ENCODE results near the gene HSP90B1.

HSP90B1 gene

DNA sequence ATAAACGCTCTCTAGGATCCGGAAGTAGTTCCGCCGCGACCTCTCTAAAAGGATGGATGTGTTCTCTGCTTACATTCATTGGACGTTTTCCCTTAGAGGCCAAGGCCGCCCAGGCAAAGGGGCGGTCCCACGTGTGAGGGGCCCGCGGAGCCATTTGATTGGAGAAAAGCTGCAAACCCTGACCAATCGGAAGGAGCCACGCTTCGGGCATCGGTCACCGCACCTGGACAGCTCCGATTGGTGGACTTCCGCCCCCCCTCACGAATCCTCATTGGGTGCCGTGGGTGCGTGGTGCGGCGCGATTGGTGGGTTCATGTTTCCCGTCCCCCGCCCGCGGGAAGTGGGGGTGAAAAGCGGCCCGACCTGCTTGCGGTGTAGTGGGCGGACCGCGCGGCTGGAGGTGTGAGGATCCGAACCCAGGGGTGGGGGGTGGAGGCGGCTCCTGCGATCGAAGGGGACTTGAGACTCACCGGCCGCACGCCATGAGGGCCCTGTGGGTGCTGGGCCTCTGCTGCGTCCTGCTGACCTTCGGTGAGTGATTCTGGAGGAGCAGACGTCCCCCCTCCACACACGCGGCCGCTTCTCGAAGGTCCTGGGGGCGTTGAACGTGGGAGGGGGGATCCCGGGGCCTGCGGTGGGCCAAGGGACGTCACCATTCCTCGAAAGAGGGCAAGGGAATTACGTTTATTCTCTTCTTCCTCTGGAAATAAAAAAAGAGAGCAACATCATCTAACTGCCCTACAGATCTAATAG lies at the start of gene HSP90B1:
HSP90B1 (plus strand) TSS at position 377 of the 753 bp plus-strand sequence; CDS start at position 483, 106 bp downstream.
- H3K4me3 Mint-ChIP-seq = peak within 1 kb of the TSS; percentile 78
- peaks cover 43% of the 10 kb centered on the region for H3K4me1 Mint-ChIP-seq (ENCODE audit: low read depth)
- intact Hi-C loops (cut with micrococcal nuclease) = loop anchor here (1.0 to 2.0 kb wide), 4 partner anchors 27 to 89 kb away; partner anchors contain the start of genes NT5DC3 and TDG

DNA sequence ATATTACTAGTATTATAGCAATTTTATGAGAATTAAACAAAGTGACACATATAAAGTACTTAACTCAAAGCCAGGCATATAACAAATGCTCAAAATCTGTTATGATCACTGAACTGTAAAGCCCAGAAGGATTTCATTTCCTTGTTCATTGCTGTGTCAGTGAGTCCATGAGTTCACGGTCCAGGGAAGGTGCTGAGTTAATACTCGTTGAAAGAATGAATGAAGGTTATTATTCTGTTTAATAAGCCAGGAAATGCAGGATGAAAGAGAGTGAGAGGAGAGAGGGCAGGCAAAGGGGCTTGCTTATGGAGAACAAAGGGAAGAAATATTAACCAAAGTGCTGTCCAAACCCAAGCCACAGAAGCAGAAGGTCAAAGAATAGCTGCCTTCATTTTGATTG lies 48.9 kb upstream of the HSP90B1 start:
- Mint-ChIP-seq H3K27me3 (peaks cover 3% of the 10 kb centered on the region), H3K27ac (no peak overlapping the region), H3K9me3 (no peaks in the 10 kb centered on the region), H3K4me3 (no peak overlapping the region), H3K36me3 (ENCODE audit: low read depth) (no peaks in the 10 kb centered on the region), H3K4me1 (ENCODE audit: low read depth) (peaks cover 5% of the 10 kb centered on the region)
- intact Hi-C loops (cut with micrococcal nuclease) = no loop called here

More for the DNA sequence above, at the start of gene HSP90B1:
- Mint-ChIP-seq H3K27ac (peak within 1 kb of the TSS; percentile 99), H3K36me3 (ENCODE audit: low read depth) (peaks cover 48% of the 10 kb centered on the region), H3K9me3 (no peaks in the 10 kb centered on the region), H3K27me3 (no peaks in the 10 kb centered on the region)

DNA sequence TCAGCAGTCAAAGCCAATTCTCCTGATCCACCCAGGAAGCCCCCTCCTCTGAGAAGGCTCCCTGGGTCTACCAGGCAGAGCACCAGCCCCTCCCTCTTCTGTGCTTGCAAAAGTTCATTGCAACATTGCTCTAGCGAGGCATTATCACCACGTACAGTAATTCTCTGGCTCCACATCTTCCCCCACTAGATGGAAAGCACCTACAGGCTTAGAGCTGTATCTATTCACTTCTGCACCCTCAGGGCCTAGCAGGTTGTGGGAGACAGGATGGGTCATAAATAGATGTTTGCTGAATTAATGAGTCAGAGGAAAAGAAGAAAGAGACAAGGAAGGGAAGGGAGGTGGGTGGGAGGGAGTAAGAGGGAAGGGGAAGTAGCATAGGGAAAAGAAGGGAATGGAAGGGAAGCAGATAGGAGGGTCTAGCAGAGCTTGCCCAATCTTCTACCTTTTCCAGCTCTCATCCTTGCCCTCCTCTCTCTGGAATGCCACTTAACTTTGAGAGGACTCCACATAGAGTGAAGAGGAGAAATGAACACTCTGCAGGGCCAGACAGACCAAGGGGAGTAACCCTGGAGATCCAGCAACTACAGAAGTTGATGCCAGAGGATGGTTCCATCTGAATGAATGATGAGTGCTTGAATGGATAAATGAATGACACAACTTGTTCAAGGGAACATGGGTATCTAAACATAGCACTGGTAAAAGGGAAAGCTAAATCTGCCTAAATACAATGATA lies 47.2 kb upstream of the HSP90B1 start:
- H3K27ac Mint-ChIP-seq = no peak overlapping the region
- H3K9me3 Mint-ChIP-seq = no peaks in the 10 kb centered on the region
- H3K36me3 Mint-ChIP-seq (ENCODE audit: low read depth) = no peaks in the 10 kb centered on the region
- intact Hi-C loops (cut with micrococcal nuclease) = no loop called here
- no peak overlapping the region for H3K4me3 Mint-ChIP-seq
- peaks cover 5% of the 10 kb centered on the region for H3K4me1 Mint-ChIP-seq (ENCODE audit: low read depth)
- H3K27me3 Mint-ChIP-seq = peaks cover 3% of the 10 kb centered on the region

DNA sequence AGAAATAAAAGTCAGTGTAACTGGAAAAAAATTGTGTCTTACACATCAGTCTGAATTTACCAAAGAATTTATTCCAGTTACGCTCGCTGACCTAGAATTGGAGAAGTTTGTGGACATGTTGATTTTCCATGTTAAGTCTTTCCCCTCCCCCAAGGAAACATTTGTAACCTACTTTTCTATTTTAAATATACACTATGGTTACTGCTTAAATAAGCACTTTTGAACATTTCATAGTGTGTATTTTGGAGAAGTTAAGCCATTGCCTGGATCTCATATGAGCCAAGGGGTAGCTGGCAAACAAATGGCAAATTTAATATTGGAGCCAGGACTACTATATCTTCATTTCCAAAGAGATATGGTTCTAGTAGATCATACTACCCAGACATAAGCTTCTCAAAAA lies 46.3 kb upstream of the HSP90B1 start:
- H3K4me3 Mint-ChIP-seq = no peak overlapping the region
- no peak overlapping the region for H3K27ac Mint-ChIP-seq
- H3K27me3 Mint-ChIP-seq = peaks cover under 1% of the 10 kb centered on the region
- H3K9me3 Mint-ChIP-seq = no peaks in the 10 kb centered on the region
- H3K36me3 Mint-ChIP-seq (ENCODE audit: low read depth) = no peaks in the 10 kb centered on the region
- H3K4me1 Mint-ChIP-seq (ENCODE audit: low read depth) = peaks cover 5% of the 10 kb centered on the region
- intact Hi-C loops (cut with micrococcal nuclease) = loop anchor here (1.0 to 2.0 kb wide), 2 partner anchors 47 to 225 kb away; partner anchors contain the start of gene HSP90B1

DNA sequence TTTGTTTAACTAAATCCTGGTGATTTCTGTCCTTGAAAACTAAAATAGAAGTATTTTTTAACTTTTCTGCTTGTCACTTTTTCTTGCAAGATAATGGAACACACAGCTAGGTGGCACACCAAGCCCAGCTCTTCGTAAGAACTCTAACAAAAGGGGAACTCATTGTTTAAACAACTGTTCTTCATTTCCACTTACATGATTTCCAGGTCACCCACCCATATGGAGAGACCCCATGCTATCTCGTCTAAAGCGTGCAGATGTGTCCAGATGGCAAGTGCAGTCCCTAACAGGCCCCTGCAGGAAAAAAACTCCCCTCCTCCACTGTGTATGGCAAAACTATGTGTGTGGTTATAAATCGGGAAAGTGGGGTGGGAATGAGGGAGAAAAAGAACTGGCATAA lies 45.9 kb upstream of the HSP90B1 start:
- no peaks in the 10 kb centered on the region for H3K36me3 Mint-ChIP-seq (ENCODE audit: low read depth)
- no peak overlapping the region for H3K4me3 Mint-ChIP-seq
- no peaks in the 10 kb centered on the region for H3K9me3 Mint-ChIP-seq
- peaks cover 5% of the 10 kb centered on the region for H3K4me1 Mint-ChIP-seq (ENCODE audit: low read depth)
- intact Hi-C loops (cut with micrococcal nuclease) = loop anchor here (1.0 to 2.0 kb wide), 2 partner anchors 46 to 225 kb away; partner anchors contain the start of gene HSP90B1
- H3K27ac Mint-ChIP-seq = no peak overlapping the region
- no peaks in the 10 kb centered on the region for H3K27me3 Mint-ChIP-seq

DNA sequence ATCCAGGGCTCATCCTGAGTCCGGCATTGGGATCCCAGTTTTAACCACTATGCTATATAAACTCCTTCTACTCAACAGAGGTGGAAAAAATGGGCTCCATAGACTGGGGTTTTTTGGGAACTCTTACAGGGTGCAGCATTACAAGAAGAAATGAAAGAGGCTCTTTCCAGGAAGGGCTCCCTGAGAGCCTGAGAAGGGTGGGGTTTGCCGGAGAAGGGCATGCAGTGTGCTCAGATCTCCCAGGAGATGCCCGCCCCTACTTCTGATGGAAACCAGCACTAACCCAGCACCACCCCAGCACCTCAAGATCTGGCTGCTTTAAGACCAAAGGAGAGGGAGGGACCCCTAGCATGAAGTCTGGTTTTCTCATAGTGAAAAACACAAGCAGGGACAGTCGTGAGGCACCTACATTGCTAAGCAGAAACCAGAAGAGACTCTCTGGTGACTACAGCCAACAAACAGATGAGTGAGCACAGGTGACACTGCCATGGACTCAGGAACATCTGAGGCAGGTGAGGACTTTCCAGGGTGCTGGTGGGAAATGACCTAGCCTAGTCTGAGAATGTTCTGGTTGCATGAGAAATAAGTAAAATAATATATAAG lies 43.9 kb upstream of the HSP90B1 start:
- no peaks in the 10 kb centered on the region for H3K9me3 Mint-ChIP-seq
- H3K27me3 Mint-ChIP-seq = no peaks in the 10 kb centered on the region
- H3K27ac Mint-ChIP-seq = no peak overlapping the region
- intact Hi-C loops (cut with micrococcal nuclease) = no loop called here
- H3K4me3 Mint-ChIP-seq = no peak overlapping the region
- peaks cover 5% of the 10 kb centered on the region for H3K4me1 Mint-ChIP-seq (ENCODE audit: low read depth)
- H3K36me3 Mint-ChIP-seq (ENCODE audit: low read depth) = no peaks in the 10 kb centered on the region

DNA sequence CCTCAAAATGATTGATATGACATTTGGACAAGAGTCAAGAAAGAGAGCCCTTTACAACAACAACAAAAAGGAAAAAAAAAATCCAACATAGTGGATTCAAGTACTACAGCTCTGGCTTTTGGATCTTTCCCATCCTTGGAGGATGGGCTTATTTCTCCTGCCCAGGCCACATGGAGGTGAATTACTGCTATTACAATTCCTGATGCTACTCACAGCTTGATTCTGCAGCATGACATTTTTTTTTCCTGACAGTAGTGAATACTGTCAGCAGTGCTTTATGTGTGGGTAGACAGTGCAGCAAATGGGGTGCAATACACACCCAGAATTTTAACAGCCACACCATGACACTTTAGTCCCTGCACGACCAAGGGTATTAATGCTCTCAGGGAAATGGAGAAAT lies 42.5 kb upstream of the HSP90B1 start:
- no peak overlapping the region for H3K4me3 Mint-ChIP-seq

DNA sequence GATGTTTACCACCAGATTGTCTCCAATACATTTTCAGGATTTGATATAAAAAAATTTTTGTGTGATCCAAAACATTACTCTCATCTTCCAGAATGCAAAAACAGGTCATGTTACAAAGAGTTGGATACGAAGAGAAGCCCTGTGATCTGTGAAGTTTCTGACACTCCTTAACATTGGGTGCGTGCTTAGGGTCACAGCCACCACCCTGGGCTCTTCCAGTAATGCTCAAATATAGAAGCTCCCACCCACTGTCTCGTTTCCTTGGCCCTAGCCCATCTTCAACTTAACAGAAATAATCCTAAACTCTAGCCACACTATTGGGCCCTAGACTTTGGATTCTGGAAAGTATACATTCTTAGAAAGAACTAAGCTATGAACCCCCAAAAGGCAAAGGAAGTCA lies 32.9 kb upstream of the HSP90B1 start:
- H3K9me3 Mint-ChIP-seq = no peaks in the 10 kb centered on the region
- H3K4me3 Mint-ChIP-seq = no peak overlapping the region
- H3K27me3 Mint-ChIP-seq = no peaks in the 10 kb centered on the region
- intact Hi-C loops (cut with micrococcal nuclease) = no loop called here
- H3K27ac Mint-ChIP-seq = no peak overlapping the region
- no peaks in the 10 kb centered on the region for H3K36me3 Mint-ChIP-seq (ENCODE audit: low read depth)
- H3K4me1 Mint-ChIP-seq (ENCODE audit: low read depth) = no peaks in the 10 kb centered on the region

More for the DNA sequence above, 42.5 kb upstream of the HSP90B1 start:
- Mint-ChIP-seq H3K27ac (no peak overlapping the region), H3K36me3 (ENCODE audit: low read depth) (no peaks in the 10 kb centered on the region), H3K4me1 (ENCODE audit: low read depth) (peaks cover 5% of the 10 kb centered on the region), H3K27me3 (no peaks in the 10 kb centered on the region), H3K9me3 (no peaks in the 10 kb centered on the region)
- intact Hi-C loops (cut with micrococcal nuclease) = no loop called here

DNA sequence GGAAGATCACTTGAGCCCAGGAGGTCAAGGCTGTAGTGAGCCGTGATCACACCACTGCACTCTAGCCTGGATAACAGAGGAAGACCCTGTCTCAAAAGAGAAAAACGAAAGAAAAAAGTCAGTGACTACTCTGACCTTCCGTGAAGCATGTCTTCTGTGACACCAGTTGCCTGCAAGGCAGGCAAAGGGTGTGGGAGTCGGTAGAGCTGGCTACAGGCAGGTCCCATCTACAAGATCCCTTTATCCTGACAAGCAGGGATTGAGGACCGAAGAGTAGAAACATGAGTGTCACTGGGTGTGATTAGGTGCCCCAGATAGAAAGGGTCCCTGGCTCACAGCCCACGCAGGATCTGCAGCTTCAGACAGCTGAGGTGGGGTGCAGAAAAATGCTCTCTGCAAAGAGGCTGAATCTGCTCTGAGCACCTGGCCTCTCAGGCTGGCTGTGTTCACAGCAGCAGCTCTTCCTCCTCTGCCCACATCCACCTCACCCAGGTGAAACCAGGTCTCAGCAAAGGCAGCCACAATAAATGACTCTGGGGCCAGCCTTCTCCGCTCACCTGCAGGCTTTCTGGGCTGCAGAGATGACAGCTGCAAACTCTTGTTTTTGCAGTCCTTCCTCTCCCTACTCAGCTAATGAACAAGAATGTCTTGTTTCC lies 28.6 kb upstream of the HSP90B1 start:
- Mint-ChIP-seq H3K9me3 (peaks cover 9% of the 10 kb centered on the region), H3K27me3 (peaks cover under 1% of the 10 kb centered on the region), H3K4me3 (no peak overlapping the region), H3K4me1 (ENCODE audit: low read depth) (no peaks in the 10 kb centered on the region), H3K36me3 (ENCODE audit: low read depth) (no peaks in the 10 kb centered on the region), H3K27ac (no peak overlapping the region)
- intact Hi-C loops (cut with micrococcal nuclease) = no loop called here

DNA sequence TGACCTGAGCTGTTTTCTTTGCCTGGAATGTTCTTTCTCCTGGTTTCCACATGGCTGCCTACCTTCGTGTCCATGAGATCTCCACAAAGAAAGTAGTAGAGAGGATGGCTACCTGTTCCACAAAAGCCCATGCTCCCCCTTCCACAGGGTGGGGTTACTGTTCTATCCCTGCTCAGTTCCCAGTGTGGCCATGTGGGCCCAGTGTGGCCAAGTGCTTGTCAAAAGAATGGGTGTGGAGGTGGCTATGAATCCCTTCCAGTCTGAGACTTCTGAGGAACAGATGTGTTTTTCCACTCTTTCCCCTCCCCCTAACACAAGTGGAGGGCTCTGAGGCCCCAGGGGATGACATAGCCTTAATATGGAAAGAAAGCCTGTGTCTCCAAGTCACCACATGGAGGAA lies 26.2 kb upstream of the HSP90B1 start:
- no peaks in the 10 kb centered on the region for H3K36me3 Mint-ChIP-seq (ENCODE audit: low read depth)
- no peaks in the 10 kb centered on the region for H3K4me1 Mint-ChIP-seq (ENCODE audit: low read depth)
- H3K27me3 Mint-ChIP-seq = peaks cover 3% of the 10 kb centered on the region
- H3K4me3 Mint-ChIP-seq = no peak overlapping the region
- intact Hi-C loops (cut with micrococcal nuclease) = no loop called here
- H3K27ac Mint-ChIP-seq = no peak overlapping the region
- peaks cover 9% of the 10 kb centered on the region for H3K9me3 Mint-ChIP-seq

DNA sequence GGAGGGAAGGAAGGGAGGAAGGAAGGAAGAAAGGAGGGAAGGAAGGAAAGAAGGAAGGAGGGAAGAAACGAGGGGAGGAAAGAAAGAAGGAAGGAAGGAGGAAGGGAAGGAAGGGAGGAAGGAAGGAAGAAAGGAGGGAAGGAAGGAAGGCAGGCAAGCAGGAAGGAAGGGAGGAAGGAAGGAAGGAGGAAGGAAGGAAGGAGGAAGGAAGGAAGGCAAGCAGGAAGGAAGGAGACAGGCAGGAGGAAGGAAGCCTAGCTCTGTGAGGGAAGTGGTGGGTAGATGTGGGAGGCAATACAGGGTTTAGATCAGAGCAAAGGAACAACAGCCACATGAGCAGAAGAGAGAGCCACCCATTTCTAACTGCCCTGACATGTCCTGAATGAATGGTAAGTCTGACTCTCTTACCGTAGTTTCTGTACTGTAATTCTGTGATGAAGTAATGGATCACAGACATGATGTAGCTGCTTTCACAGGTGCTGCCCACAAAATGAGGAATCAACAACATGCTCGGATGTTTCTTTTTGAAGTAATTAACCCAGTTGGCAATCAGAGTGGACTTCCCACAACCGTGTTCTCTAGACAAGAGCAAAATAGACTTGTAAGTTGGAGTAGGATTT lies 24.4 kb upstream of the HSP90B1 start:
- Mint-ChIP-seq H3K36me3 (ENCODE audit: low read depth) (no peaks in the 10 kb centered on the region), H3K4me3 (no peak overlapping the region), H3K27ac (no peak overlapping the region), H3K4me1 (ENCODE audit: low read depth) (no peaks in the 10 kb centered on the region), H3K9me3 (peaks cover 9% of the 10 kb centered on the region), H3K27me3 (peaks cover 3% of the 10 kb centered on the region)
- intact Hi-C loops (cut with micrococcal nuclease) = no loop called here

DNA sequence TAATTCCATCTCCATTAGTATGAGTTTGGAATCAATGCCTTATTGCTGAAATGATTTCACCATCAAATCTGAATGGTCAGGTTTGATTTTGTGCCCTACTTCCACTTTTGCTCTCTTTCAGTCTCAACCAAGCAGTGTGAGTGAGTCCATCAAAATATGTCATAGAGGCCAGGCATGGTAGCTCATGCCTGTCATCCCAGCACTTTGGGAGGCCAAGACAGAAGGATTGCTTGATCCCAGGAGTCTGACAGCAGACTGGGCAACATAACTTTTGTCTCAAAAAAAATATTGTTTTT lies 22.0 kb upstream of the HSP90B1 start:
- Mint-ChIP-seq H3K4me1 (ENCODE audit: low read depth) (no peaks in the 10 kb centered on the region), H3K4me3 (no peak overlapping the region), H3K27ac (no peak overlapping the region), H3K27me3 (peaks cover 3% of the 10 kb centered on the region), H3K9me3 (peaks cover 9% of the 10 kb centered on the region), H3K36me3 (ENCODE audit: low read depth) (no peaks in the 10 kb centered on the region)
- intact Hi-C loops (cut with micrococcal nuclease) = no loop called here

DNA sequence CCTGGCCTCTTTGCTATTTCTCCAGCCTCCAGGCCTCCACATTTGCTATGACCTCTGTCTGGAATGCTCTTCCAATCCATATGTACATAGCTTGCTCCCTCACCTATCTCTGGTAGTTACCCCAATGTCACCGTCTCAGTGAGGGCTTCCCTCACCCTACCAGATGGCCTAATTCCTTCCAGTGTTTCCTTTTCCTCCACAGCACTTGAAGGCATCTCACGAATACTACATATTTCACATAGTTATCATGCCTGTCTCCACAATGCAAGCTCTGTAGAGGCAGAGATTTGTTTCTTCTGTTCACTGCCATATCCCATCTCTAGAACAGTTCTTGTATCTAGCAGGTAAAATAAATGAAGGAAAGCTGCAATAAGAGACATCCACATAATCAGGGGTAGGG lies 21.3 kb upstream of the HSP90B1 start:
- no peaks in the 10 kb centered on the region for H3K4me1 Mint-ChIP-seq (ENCODE audit: low read depth)
- H3K9me3 Mint-ChIP-seq = peaks cover 9% of the 10 kb centered on the region
- H3K4me3 Mint-ChIP-seq = no peak overlapping the region
- no peaks in the 10 kb centered on the region for H3K36me3 Mint-ChIP-seq (ENCODE audit: low read depth)
- peaks cover 3% of the 10 kb centered on the region for H3K27me3 Mint-ChIP-seq
- intact Hi-C loops (cut with micrococcal nuclease) = no loop called here
- no peak overlapping the region for H3K27ac Mint-ChIP-seq

Measured in dendritic cell treated with granulocyte-macrophage colony-stimulating factor and Interleukin-4, amounts not matched to agents 40 ng/mL and 50 ng/mL, for 4 days (primary cell).